Stromal cell of bone marrow (primary cell): ENCODE measurements around the gene ANKMY1.

ENCODE experiments used
- DNase-seq: peaks from one replicate; pipeline ENCODE4 v3.0.0-alpha.2; 2012; ENCODE audit warnings: low read depth

The ANKMY1 gene

DNA sequence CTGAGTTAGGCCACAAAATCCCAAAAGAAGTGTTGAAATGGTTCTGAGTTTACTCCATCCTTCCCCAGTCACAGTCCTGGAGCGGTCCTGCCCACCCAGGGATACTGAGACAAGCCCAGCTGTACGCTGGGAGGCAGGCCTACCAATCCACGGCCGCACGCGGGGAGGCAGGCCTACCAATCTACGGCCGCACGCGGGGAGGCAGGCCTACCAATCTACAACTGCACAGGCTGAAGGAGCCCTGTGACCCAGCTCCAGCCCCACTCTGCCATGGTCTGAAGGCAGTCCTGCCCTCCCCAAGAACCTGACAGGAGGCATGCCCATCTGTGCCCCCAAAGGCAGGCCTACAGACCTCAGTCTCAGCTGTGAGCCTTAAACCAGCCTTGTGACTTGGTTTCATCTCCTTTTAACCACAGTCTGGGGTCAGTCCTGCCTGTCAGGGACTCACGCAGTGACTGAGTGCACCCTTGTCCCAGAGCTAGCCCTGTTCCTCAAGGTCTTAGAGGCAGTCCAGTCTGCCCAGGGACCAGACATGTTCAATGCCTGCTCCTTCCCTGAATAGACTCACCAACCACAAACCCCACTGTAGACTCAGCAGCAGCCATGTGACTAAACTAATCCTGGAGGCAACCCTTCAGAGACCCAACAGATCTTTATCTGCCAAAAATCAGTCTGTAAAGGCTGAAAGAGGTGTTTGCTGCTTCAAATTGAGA, 85.6 kb downstream of the ANKMY1 start:
- DNase-seq, result no peak

DNA sequence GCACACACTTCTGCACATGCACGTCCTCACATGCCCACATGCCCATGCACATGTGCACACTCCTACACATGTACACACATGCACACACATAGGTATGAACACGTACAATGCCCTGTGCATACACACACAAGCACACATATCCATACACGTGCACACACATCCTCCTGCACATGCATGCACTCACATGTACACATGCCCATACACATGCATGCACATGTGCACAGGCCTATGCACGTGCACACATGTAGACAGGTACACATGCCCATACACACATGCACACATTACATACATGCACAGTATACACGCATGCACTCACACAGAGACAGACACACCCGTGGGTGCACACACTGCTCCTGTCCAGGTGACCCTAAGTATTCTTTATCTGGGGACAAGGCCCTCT, 88.0 kb downstream of the ANKMY1 start:
- DNase-seq, result no peak

DNA sequence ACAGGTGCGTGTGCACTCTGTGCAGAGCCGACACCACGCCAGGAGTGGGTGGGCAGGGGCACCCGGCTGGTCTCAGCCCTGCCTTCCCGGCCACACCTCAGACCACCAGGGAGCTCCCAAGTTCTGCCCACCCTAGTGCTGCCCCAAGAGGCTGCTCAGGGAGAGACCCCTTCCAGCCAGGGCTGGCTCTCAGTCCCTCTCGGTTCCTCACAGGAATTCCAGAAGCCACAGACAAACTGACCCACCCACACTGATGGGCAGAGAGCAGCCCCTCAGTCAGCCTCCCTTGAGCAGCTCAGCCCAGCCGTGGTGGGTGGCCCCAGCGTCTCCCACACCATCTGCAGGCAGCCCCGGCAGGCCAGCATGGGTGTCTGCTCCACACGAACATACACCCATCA, 88.5 kb downstream of the ANKMY1 start:
- no peak for DNase-seq

DNA sequence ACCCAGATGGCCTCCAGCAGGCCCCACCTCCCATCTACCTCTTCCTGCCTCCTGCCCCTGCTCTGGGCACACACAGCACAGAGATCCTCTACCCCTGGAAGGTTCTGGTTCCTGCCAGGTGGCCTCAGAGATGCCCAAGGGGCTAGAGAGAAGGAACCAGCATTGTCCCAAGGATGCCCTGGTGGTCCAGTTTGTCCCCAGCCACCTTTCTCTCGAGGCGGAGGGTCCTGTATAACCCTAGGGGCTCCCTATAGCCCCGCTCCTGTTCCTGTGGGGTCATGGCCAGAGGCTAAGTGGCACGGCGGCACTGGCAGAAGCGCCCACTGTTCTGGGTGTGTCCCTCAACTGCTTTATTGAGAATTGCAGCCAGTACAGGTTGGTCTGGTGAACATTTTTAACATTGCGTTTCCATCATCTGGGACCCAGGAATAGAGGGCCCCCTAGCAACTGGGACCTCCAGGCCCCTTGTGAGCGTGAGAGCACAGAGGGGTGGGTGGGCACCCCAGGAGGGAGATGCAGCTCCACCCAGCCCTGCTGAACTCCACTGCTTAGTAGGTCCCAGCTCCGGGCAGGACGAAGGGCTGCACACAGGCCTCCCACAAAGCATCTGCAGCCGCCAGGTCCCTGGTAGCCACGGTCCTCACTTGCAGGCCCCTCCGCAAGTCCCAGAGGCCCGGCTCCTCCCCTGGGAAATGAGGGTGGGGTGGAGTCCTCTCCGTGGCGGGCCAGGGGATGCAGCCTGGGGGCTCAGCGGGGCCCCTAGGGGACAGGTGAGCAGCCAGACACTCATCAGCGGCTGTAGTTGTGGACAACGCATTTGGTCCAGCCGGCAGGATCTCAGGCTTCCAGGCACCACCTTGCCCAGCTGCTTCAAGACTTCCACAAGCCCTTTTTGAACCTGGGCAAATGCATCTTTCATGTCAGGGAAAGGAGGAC, 89.2 kb downstream of the ANKMY1 start:
- DNase-seq, result no peak

DNA sequence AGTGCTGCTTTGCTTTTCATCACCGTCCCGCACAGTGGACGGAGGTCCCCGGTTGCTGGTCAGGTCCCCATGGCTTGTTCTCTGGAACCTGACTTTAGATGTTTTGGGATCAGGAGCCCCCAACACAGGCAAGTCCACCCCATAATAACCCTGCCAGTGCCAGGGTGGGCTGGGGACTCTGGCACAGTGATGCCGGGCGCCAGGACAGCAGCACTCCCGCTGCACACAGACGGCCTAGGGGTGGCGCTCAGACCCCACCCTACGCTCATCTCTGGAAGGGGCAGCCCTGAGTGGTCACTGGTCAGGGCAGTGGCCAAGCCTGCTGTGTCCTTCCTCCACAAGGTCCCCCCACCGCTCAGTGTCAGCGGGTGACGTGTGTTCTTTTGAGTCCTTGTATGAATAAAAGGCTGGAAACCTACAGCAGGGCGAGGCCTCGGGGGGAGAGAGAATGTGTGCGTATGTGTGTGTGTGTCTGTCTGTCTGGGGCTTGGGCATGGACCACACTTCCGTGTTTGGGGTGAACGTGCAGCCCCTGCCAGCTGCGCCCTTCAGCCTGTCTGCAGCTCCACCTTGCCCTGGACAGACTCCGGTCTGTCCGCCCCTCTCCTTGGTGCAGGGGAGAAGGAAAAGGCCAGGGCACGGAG, 90.0 kb downstream of the ANKMY1 start:
- no peak for DNase-seq

DNA sequence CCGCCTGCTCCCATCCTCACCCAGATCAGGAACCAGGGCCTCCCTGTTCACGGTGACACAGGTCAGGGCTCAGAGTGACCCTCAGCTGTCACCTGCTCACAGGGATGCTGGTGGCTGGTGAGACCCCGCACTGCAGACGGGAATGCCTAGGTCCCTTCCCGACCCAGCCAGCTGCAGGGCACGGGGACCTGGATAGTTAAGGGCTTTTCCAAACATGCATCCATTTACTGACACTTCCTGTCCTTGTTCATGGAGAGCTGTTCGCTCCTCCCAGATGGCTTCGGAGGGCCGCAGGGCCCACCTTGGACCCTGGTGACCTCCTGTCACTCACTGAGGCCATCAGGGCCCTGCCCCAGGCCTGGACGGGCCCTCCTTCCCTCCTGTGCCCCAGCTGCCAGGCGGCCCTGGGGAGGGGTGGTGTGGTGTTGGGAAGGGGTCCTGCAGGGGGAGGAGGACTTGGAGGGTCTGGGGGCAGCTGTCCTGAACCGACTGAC, 90.6 kb downstream of the ANKMY1 start:
- no peak for DNase-seq

DNA sequence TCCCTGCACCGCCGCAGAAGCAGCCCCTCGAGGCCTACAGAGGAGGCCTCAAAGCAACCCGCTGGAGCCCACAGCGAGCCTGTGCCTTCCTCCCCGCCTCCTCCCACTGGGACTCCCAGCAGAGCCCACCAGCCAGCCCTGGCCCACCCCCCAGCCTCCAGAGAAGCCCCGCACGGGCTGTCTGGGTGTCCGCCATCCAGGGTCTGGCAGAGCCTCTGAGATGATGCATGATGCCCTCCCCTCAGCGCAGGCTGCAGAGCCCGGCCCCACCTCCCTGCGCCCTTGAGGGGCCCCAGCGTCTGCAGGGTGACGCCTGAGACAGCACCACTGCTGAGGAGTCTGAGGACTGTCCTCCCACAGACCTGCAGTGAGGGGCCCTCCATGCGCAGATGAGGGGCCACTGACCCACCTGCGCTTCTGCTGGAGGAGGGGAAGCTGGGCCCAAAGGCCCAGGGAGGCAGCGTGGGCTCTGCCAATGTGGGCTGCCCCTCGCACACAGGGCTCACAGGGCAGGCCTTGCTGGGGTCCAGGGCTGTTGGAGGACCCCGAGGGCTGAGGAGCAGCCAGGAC, 91.1 kb downstream of the ANKMY1 start:
- DNase-seq, result no peak

DNA sequence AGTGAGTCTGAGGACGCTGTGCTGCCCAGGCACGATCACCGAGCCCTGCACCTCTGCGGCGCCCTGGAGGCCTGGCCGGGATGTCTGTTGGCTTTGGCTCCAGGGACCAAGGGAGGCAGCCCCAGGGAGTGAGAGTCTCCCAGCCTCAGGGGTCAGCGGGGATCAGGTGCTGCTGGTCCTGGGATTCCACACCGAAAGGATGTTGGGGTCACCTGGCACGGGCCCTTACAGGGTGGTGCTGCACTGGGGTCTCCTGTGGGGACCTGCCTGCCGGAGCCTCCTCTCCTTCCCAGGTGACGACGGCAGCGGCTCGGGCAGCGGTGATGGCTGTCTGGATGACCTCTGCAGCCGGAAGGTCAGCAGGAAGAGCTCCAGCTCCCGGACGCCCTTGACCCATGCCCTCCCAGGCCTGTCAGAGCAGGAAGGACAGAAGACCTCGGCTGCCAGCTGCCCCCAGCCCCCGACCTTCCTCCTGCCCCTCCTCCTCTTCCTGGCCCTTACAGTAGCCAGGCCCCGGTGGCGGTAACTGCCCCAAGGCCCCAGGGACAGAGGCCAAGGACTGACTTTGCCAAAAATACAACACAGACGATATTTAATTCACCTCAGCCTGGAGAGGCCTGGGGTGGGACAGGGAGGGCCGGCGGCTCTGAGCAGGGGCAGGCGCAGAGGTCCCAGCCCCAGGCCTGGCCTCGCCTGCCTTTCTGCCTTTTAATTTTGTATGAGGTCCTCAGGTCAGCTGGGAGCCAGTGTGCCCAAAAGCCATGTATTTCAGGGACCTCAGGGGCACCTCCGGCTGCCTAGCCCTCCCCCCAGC, 91.8 kb downstream of the ANKMY1 start:
- no peak for DNase-seq

DNA sequence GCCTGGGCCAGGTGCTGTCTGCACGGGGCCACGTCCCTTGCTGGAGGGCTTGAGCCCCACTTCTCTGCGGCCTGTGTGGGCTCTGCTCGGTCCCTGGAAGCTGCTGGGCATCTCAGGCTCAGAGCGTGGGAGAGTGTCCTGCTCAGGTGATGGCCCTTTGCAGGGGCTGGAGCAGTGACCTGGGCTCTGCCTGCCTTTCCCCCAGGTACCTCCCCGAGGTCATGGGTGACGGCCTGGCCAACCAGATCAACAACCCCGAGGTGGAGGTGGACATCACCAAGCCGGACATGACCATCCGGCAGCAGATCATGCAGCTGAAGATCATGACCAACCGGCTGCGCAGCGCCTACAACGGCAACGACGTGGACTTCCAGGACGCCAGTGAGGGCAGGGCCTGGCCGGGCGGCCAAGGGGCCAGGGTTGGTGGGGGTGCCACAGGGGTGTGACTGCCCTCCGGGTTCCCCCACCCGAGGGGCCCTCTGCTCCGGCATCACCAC, 92.5 kb downstream of the ANKMY1 start:
- DNase-seq, result no peak

DNA sequence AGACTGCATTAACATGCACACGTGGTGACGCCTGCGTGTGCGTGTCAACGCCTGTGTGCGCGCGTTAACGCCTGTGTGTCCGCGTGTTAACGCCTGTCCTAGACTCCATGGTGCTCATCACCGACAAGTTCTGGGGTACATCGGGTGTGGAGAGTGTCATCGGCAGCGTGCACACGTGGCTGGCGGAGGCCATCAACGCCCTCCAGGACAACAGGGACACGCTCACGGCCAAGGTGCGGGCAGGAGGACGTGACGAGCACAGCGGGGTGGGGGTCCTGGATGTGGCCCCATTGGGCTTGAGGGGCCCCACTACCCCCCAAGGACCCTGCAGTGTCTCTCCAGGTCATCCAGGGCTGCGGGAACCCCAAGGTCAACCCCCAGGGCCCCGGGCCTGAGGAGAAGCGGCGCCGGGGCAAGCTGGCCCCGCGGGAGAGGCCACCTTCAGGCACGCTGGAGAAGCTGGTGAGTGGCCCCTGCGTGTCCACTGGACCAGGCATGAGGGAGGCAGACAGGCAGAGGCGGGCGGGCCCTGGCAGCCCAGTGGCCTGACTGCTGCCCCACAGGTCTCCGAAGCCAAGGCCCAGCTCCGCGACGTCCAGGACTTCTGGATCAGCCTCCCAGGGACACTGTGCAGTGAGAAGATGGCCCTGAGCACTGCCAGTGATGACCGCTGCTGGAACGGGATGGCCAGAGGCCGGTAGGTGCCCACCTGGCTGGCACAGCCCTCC, 93.1 kb downstream of the ANKMY1 start:
- DNase-seq, result no peak

DNA sequence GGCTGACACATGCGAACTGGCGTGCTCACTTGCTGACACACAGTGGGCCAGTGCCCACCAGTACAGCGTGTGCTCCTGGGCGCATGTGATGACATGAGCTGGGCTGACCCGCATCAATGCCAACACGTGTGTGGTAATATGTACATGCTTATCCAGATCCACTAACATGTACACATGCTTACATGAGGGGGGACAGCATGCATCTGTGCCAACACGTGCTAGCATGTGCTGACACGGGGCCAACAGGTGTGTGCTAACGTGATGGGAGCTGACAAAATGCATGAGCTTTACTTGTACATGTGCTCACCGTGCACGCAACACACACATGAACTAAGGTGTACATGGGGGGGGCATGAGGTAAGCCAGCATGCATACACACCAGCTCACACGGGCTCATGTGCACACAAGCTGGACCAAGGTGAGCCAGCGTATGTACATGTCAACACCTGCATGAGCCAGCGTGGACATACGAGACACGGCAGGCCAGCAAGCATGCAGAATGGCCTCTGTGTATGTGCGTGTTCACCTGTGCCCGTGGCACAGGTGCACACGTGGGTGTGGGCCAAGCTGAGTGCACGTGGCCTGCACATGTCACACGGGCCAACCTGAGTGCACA, 93.8 kb downstream of the ANKMY1 start:
- DNase-seq, result no peak

DNA sequence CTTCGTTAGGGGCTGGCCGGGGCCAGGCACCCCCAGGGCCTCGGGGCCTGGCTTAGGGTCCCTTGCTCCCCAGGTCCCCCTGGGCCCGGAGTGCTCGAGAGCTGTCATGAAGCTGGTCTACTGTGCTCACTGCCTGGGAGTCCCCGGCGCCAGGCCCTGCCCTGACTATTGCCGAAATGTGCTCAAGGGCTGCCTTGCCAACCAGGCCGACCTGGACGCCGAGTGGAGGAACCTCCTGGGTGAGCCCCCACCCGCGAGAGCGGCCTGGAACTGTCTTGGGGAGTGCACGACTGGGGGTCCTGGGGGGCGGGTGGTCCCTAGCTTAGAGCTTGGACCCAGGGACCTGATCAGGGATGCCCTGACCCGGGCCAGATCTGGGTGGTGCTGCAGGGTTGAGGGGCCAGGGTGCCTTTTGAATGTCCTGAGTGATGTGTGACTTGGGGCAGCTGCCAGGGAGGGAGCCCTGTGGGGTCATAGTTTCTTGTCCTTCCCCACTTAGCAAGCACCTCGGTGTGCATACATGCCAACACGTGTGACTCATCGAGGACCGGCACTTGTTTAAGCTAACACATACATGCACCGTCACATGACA, 94.4 kb downstream of the ANKMY1 start:
- DNase-seq, result no peak

DNA sequence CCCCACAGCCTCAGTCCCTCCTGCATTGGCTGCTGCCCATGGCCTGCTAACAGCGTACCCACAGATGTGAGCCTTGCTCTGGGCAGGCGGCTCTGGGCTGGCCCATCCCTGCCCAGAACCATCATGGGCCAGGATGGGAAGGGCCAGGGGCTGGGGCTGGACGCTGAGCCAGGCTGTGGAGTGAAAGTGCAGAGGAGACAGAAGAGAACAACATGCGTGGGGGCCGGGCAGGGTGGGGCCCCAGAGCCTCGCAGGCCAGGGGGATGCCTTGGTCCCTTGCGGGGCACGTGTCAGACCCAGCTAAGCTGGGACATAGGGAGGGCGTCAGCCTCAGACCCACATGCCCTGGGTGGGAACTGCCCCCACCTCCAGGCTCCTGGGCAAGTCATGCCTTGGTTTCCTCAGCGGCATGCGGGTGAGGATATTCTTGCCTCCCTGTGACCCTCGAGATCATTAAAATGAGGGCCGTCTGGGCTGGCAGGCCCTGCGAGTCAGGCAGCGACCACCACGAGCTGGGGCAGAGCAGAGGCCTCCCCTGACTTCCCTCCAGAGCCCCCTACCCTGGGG, 95.0 kb downstream of the ANKMY1 start:
- DNase-seq, result no peak

DNA sequence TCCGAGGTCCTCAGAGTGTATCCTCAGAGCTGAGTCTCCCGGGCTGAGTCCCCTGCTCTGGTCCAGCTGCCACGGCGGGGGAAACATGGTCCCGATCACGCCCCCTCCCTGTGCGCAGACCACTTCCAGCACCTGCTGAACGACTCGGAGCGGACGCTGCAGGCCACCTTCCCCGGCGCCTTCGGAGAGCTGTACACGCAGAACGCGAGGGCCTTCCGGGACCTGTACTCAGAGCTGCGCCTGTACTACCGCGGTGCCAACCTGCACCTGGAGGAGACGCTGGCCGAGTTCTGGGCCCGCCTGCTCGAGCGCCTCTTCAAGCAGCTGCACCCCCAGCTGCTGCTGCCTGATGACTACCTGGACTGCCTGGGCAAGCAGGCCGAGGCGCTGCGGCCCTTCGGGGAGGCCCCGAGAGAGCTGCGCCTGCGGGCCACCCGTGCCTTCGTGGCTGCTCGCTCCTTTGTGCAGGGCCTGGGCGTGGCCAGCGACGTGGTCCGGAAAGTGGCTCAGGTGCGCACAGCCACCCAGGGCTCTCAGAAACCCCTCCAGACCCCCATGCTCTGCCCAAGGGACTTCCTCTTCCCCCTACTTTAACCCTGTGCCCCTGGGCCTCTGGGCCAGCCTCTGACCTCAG, 95.6 kb downstream of the ANKMY1 start:
- DNase-seq, result no peak

DNA sequence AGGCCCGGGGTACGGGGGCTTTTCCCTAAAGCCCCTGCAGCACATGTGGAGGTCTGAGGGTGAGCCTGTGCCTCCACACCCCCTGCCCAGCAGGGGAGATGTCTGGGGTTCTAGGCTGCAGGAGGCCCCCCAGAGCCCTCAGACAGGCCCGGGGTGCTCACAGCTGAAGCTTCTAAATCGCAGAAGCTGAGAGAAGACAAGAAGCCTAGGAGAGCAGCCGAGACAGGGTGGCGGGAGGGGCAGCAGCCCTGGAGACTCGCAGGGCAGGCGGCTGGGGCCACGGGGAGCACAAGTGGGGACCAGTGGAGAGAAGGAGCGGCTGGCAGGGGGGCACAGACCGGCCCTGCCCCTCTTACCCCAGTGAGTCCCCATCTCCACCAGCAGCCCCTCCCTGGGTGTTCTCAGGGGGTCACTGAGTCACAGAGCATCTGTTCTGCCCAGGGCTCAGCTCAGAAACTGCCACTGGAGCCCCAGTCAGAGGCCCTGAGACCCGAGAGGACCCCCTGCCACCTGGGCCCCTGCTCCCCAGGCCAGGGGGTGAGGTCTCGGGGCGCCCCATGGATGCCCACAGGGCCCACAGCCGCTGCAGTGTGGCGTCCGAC, 96.2 kb downstream of the ANKMY1 start:
- DNase-seq, result no peak

DNA sequence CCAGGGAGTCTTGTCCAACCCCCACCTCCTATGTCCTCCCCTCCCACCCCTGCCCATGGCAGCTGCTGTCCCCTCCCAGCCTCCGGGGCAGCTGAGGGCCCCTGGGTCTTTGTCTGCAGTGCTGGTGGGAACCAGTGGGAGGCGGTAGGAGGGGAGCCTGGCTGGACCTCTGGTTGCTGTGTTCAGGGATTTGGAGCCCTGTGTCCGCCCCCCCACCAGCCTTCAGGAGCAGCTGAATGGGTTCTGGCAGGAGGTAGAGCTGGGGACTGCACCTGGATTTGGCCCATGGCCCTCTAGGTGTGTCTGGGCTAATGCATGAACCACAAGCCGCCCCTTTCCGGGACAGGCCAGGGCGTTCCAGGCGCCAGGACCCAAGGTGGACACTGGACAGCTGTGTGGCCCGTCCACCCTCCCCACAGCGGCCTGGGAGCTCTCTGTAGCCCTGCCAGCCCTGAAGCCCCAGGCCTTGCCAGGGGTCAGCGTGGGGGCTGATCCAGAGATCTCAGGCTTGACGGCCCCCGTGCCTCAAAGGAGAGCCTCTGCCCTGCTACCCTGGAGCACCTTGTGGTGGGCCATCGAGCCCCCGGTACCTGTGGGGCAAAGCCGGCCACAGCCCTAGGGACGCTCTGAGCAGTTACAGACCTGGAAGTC, 96.9 kb downstream of the ANKMY1 start:
- no peak for DNase-seq

DNA sequence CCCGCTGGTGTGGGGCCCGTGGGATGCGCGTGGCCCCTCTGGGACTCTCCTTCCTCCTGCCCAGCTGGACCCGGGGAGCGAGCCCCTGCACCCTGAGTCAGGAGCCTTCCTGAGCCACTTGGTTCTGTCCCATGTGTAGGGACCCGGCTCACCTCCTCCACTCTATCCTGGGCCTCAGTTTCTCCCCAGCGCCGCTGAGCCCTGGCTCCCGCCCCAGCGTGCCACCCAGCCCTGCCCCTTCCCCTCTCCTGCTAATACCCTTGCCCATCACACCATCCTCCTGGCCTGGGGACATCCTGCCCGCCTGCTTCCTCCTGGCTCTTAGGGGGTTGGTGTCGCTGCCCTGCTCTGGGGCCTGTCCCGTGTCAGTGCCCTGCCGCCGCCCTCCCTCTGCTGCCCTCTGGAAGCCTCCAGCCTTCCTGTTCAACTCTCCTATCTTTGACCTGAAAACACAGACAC, 97.5 kb downstream of the ANKMY1 start:
- DNase-seq, result no peak
